ENCODE measurements around the gene COL4A1.

COL4A1 gene

DNA sequence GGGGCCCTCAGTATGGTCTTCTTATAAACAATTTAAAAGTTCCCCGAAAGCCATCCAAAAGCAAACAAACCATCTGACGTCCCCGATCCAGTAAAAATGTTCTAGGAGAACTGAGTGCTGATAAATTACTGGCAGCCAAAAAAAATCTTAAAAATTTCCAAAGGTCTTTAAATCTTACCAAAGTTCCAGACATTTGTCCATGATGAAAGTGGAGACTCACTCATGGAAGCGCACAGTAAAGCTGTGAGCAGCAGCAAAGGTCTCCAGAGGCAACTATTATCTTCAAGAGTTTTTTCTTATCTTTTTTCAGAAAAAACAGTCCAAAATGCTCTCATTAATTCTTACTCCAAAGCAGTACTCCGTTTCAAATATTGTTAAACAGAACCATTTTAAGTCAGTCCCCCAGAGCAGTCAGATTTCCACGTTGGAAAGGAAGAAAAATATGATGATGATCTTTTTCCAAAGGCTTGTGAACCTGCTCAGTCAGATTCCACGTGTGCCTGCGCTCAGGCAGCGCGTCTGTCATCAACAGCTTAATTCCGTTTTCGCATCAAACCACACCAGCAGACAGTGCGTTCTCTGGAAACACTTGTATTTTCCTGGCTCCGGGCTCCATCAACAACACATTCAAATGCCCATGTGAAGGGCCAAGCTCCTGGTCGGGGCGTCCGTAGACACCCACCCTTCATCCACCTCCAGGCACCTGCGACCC lies 85.4 kb downstream of the COL4A1 start:
- H3K4me1 Mint-ChIP-seq: no peaks in the 10 kb centered on the region

DNA sequence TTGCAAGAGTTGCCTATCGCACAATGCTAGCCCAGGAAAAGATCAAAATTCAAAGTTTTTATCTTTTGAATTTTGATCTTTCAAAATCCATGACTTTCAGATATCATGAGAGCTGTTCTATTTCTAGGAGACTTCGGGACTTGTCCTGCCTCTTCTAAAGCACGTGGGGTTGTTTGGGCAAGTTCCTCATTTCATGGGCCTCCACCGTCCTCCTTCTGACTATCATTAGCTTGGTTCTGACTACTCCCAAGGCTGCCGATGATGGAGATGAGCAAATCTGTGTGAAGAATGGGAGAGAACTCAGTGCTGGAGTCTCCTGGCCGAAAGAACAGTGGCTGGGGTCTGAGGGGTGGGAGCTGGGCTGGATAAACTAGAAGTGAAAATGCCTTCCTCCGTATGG lies 86.5 kb downstream of the COL4A1 start:
- Mint-ChIP-seq H3K27ac (ENCODE audit: low read depth) (no peak overlapping the region), H3K4me3 (no peak overlapping the region), H3K27me3 (peaks cover 10% of the 10 kb centered on the region), H3K4me1 (no peaks in the 10 kb centered on the region), H3K36me3 (ENCODE audit: insufficient read depth) (peaks cover 2% of the 10 kb centered on the region), H3K9me3 (no peaks in the 10 kb centered on the region)
- ATAC-seq (replicated peaks; ENCODE audit: extremely low read depth, poor library complexity, severe bottlenecking) (no peak), DNase-seq (ENCODE audit: low spot score in 2 of 2) (no peak)

More for the DNA sequence above, 85.4 kb downstream of the COL4A1 start:
- ATAC-seq (replicated peaks; ENCODE audit: extremely low read depth, poor library complexity, severe bottlenecking) (no peak), DNase-seq (ENCODE audit: low spot score in 2 of 2) (no peak)
- Mint-ChIP-seq H3K36me3 (ENCODE audit: insufficient read depth) (peaks cover 2% of the 10 kb centered on the region), H3K27me3 (peaks cover 10% of the 10 kb centered on the region), H3K4me3 (no peak overlapping the region), H3K27ac (ENCODE audit: low read depth) (no peak overlapping the region), H3K9me3 (no peaks in the 10 kb centered on the region)

DNA sequence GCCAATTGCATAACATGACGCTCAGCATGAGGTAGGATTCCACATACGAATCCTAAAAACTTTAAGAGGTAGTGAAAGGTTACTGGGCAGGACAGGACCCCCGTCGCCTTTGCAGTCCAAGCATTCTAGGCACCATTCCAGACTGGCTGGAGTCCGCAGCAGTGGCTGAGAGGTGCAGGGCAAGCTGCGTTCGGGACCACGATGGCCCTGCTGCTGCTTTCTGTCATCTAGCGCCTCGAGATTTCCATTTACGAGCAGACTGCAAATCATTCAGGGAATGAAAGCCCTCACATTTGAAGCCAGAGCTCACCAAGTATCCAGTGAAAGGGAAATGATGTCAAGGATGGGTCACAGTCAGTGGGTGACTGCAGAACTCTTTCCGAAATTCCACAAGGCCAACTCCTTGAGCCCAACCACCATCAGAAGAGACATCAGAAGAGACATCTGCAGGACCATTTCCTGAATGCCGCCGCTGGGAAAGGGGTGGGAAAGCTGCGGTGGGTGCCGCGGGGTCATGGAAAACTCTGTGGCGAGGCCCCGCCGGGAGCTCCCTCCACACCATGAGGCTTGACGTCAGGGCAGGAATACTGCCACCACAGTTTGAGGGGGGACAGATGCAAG lies 88.3 kb downstream of the COL4A1 start:
- DNase-seq (ENCODE audit: low spot score in 2 of 2) (no peak), ATAC-seq (replicated peaks; ENCODE audit: extremely low read depth, poor library complexity, severe bottlenecking) (no peak)
- Mint-ChIP-seq H3K27me3 (peaks cover 10% of the 10 kb centered on the region), H3K9me3 (no peaks in the 10 kb centered on the region), H3K4me1 (no peaks in the 10 kb centered on the region), H3K27ac (ENCODE audit: low read depth) (no peak overlapping the region), H3K4me3 (no peak overlapping the region), H3K36me3 (ENCODE audit: insufficient read depth) (peaks cover 2% of the 10 kb centered on the region)

DNA sequence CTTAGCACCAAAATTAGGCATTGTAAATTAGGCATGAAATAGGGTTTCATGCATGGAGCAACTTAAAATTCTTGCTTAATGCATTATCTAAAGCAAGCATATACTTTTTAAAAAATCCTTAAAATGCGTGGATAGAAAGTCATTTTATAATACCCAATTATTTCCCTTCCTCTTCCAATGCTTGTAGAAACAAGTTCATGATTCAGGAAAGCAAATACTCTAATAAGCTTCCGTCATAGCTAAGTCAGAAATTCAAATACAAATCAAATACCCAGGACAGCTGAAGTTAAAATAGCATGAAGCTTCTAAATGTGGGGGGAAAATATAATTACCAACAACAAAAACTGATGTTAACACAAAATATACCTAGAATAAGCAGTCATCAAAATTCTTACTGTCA lies 89.1 kb downstream of the COL4A1 start:
- Mint-ChIP-seq H3K4me3 (no peak overlapping the region), H3K27me3 (peaks cover 10% of the 10 kb centered on the region), H3K4me1 (no peaks in the 10 kb centered on the region), H3K36me3 (ENCODE audit: insufficient read depth) (peaks cover 2% of the 10 kb centered on the region), H3K27ac (ENCODE audit: low read depth) (no peak overlapping the region), H3K9me3 (no peaks in the 10 kb centered on the region)
- ATAC-seq (replicated peaks; ENCODE audit: extremely low read depth, poor library complexity, severe bottlenecking): no peak
- no peak for DNase-seq (ENCODE audit: low spot score in 2 of 2)

DNA sequence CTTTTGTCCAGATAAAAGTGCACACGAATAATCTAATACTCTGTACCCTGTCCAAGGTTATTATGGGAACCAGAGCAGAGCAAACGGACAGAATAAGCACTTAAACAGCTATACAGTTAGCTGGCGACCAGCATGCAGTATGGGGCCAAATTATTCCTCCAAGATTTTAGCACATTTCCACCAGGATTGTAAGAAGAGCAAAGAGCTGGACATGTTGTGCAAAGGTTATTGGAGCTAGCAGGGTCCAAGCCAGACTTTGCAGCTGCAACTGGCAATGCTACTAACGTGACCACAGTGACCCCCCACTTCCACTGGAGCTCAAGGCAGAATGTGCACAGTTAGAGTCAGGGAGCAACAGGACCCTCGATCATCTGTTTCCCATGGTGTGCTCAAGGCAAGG lies 89.9 kb downstream of the COL4A1 start:
- H3K4me1 Mint-ChIP-seq: no peaks in the 10 kb centered on the region
- DNase-seq (ENCODE audit: low spot score in 2 of 2): no peak
- ATAC-seq (replicated peaks; ENCODE audit: extremely low read depth, poor library complexity, severe bottlenecking): no peak
- no peaks in the 10 kb centered on the region for H3K9me3 Mint-ChIP-seq
- H3K36me3 Mint-ChIP-seq (ENCODE audit: insufficient read depth): peaks cover 2% of the 10 kb centered on the region
- H3K27me3 Mint-ChIP-seq: peaks cover 10% of the 10 kb centered on the region
- no peak overlapping the region for H3K27ac Mint-ChIP-seq (ENCODE audit: low read depth)
- H3K4me3 Mint-ChIP-seq: no peak overlapping the region

DNA sequence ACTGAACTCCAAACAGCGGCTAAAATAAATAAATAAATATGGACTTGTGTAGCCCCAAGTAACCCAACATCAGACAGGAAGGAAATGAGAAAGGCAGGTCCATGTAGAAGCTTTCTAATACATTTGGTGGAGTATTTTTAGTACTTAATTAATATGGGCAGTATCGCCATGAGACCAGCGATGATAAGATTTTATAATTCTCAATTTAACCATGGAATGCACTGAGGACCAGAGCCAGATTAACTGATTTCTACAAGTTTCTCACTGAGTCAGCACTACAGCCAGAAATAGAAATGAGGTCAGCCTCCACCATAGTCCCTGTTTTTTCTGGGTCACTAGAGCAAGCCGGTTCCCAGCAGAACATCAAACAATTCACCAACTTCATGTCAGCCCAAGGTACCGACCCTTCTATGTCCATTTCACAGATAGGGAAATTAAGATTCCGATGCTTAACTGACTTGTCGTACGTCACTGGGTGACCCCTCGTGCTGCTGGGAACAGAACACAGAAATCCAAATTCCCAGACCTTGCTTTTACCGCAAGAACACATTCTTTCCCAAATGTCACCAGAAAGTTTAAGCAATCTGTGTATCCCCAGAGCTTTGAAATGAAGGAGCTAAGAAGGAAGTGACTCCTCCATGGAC lies 90.4 kb downstream of the COL4A1 start:
- Mint-ChIP-seq H3K9me3 (no peaks in the 10 kb centered on the region), H3K36me3 (ENCODE audit: insufficient read depth) (no peaks in the 10 kb centered on the region), H3K4me1 (no peaks in the 10 kb centered on the region), H3K4me3 (no peak overlapping the region), H3K27ac (ENCODE audit: low read depth) (no peak overlapping the region), H3K27me3 (peaks cover 13% of the 10 kb centered on the region)
- DNase-seq (ENCODE audit: low spot score in 2 of 2): no peak
- no peak for ATAC-seq (replicated peaks; ENCODE audit: extremely low read depth, poor library complexity, severe bottlenecking)

DNA sequence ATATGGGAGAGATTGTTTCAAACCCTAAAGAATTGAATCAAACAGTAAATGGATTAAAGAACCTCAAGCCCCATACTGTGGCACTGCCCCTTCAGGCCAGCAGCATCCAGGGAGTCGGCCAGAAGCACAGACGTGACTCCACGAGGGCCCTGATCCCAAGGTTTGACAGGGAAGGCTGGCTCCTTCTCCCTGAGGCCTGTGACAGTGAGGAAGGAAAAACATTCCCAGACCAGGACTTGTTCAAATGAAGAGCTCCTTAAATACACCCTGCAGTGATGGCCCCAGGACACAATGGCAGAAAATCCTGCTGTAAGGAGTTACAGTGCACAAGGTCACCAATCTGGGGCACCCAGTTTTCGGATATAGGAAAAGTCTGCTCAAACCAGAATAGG lies 91.0 kb downstream of the COL4A1 start:
- no peak overlapping the region for H3K4me3 Mint-ChIP-seq
- no peak overlapping the region for H3K27ac Mint-ChIP-seq (ENCODE audit: low read depth)
- ATAC-seq (replicated peaks; ENCODE audit: extremely low read depth, poor library complexity, severe bottlenecking) (no peak), DNase-seq (ENCODE audit: low spot score in 2 of 2) (no peak)
- no peaks in the 10 kb centered on the region for H3K4me1 Mint-ChIP-seq
- H3K36me3 Mint-ChIP-seq (ENCODE audit: insufficient read depth): no peaks in the 10 kb centered on the region
- no peaks in the 10 kb centered on the region for H3K9me3 Mint-ChIP-seq
- H3K27me3 Mint-ChIP-seq: peaks cover 18% of the 10 kb centered on the region

DNA sequence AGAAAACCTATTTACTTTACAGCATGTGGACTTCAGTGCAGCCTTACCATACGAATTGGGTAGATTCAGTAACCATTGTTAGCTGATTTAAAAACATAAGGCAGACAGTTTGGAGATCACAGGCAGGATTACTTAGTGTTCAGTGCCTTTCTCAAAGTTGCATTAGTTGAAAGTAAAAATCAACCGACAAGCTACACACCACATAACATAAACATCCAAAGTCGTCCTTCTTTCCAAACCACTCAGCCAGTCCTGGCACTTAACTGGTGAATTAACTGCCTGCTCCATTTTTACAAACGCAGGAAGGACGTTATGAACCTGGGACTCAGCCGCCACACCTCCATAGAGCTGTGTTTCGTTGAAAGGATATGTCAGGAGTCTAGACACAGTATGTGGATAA lies 91.4 kb downstream of the COL4A1 start:
- H3K9me3 Mint-ChIP-seq: no peaks in the 10 kb centered on the region
- ATAC-seq (replicated peaks; ENCODE audit: extremely low read depth, poor library complexity, severe bottlenecking) (no peak), DNase-seq (ENCODE audit: low spot score in 2 of 2) (no peak)
- no peak overlapping the region for H3K4me3 Mint-ChIP-seq
- no peaks in the 10 kb centered on the region for H3K36me3 Mint-ChIP-seq (ENCODE audit: insufficient read depth)
- H3K27me3 Mint-ChIP-seq: peaks cover 20% of the 10 kb centered on the region
- no peaks in the 10 kb centered on the region for H3K4me1 Mint-ChIP-seq
- H3K27ac Mint-ChIP-seq (ENCODE audit: low read depth): no peak overlapping the region

DNA sequence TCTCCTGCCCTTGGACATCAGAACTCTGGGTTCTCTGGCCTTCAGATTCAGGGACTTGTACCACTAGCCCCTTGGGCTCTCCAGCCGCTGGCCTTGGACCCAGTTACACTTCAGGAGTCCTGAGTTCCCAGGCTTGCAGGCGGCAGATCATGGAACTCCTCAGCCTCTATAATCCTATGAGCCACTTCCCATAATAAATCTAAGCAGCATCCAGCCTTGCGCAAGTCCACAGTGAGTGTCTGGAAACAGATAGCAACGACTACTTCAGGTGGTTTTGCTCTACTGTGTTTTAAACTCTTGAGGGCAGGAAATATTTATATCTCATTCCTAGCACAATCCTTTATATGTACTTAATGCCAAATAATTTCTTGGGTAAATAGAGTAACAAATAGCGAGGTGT lies 92.3 kb downstream of the COL4A1 start:
- H3K36me3 Mint-ChIP-seq (ENCODE audit: insufficient read depth): no peaks in the 10 kb centered on the region
- H3K4me3 Mint-ChIP-seq: no peak overlapping the region
- H3K27me3 Mint-ChIP-seq: peaks cover 20% of the 10 kb centered on the region
- ATAC-seq (replicated peaks; ENCODE audit: extremely low read depth, poor library complexity, severe bottlenecking): no peak
- DNase-seq (ENCODE audit: low spot score in 2 of 2): no peak
- H3K9me3 Mint-ChIP-seq: no peaks in the 10 kb centered on the region
- no peaks in the 10 kb centered on the region for H3K4me1 Mint-ChIP-seq
- H3K27ac Mint-ChIP-seq (ENCODE audit: low read depth): no peak overlapping the region

DNA sequence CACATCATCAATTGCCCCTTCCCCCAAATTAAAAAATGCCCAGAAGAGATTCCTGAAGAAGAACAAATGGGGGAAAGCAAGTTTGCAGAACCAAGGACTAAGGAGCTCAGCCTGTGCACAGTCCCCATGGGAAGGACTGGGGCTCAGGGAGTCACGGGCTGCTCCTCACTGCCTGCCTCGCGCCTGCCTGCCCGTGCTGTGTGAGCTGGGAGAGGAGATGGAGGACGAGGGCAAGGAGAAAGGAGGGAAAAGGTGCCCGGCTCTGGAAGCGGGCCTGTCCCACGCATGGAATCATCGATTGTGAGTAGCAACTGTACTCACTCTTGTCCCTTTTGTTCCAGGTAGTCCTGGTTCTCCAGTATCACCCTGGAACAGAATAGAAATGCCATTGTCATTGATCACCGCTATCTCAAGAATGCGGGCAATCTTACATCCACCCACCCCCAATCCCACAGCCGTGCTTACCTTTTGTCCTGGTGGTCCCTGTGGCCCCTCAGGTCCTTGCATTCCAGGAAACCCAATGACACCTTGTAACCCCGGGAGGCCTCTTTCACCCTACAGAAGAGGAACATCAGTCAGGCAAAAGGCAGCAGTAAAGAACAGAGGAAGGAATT lies 93.4 kb downstream of the COL4A1 start:
- ATAC-seq (replicated peaks; ENCODE audit: extremely low read depth, poor library complexity, severe bottlenecking): no peak
- no peaks in the 10 kb centered on the region for H3K9me3 Mint-ChIP-seq
- no peak overlapping the region for H3K4me3 Mint-ChIP-seq
- H3K36me3 Mint-ChIP-seq (ENCODE audit: insufficient read depth): no peaks in the 10 kb centered on the region
- peaks cover 20% of the 10 kb centered on the region for H3K27me3 Mint-ChIP-seq
- no peak overlapping the region for H3K27ac Mint-ChIP-seq (ENCODE audit: low read depth)
- DNase-seq (ENCODE audit: low spot score in 2 of 2): no peak
- no peaks in the 10 kb centered on the region for H3K4me1 Mint-ChIP-seq

DNA sequence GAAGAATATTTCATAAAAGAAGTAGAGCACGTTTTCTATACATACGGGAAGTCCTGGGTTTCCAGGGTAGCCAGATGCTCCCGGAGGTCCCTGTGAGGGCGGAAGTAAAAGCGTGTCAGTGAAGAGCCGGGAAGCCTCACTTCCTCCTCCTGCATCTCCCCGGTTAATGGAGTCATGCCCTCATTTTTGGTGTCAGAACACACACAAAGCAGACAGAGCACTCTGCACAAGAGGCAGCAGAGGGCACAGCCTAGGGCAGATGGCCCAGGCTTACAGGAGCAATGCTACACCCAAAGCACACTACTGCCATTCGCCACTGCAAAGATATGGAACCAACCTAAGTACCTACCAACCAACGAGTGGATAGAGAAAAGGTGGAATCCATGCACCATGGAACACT lies 94.4 kb downstream of the COL4A1 start:
- no peaks in the 10 kb centered on the region for H3K4me1 Mint-ChIP-seq
- H3K36me3 Mint-ChIP-seq (ENCODE audit: insufficient read depth): no peaks in the 10 kb centered on the region
- H3K27me3 Mint-ChIP-seq: peaks cover 19% of the 10 kb centered on the region
- DNase-seq (ENCODE audit: low spot score in 2 of 2) (no peak), ATAC-seq (replicated peaks; ENCODE audit: extremely low read depth, poor library complexity, severe bottlenecking) (no peak)
- no peaks in the 10 kb centered on the region for H3K9me3 Mint-ChIP-seq
- H3K4me3 Mint-ChIP-seq: no peak overlapping the region
- no peak overlapping the region for H3K27ac Mint-ChIP-seq (ENCODE audit: low read depth)

DNA sequence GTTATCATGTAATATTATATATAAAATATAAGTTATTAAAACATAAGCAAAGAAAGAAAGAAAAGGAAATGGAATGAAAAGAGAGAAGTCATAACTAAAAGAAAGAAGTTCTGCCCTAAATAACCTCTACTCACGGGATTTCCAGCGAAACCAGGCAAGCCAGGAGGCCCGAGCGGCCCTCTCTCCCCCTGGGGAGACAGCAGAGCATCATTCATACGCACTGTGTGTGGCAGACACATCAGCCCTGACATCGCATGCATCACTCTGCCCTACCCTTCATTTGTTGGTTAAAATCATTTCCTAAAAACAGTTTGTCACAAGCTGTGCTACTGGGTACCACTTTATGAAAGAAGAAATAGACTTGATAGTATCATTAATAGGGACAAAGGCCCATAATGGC lies 95.2 kb downstream of the COL4A1 start:
- H3K36me3 Mint-ChIP-seq (ENCODE audit: insufficient read depth): no peaks in the 10 kb centered on the region
- H3K27me3 Mint-ChIP-seq: peaks cover 11% of the 10 kb centered on the region
- no peak for ATAC-seq (replicated peaks; ENCODE audit: extremely low read depth, poor library complexity, severe bottlenecking)
- no peaks in the 10 kb centered on the region for H3K9me3 Mint-ChIP-seq
- H3K27ac Mint-ChIP-seq (ENCODE audit: low read depth): no peak overlapping the region
- no peaks in the 10 kb centered on the region for H3K4me1 Mint-ChIP-seq
- DNase-seq (ENCODE audit: low spot score in 2 of 2): no peak
- H3K4me3 Mint-ChIP-seq: no peak overlapping the region

DNA sequence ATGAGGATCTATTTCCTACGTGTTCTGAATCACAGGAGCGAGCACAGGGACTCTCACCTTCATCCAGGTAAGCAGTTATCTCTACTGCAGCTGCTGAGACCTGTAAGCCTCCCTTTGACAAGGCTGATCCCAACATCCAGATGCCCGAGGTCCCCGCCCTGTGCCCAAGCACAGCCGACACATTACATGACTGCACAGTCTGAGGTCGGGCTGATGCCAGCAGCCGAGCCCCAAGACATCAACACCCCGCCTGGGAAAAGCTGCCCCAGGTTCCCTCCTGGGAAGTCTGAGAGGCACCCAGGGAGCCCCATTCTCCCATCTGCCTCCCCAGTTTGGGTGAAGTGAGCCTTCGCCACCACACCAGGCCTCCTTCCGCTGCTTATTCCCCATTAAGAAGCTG lies 95.9 kb downstream of the COL4A1 start:
- Mint-ChIP-seq H3K36me3 (ENCODE audit: insufficient read depth) (no peaks in the 10 kb centered on the region), H3K27ac (ENCODE audit: low read depth) (no peak overlapping the region), H3K4me3 (no peak overlapping the region), H3K4me1 (no peaks in the 10 kb centered on the region), H3K27me3 (peaks cover 9% of the 10 kb centered on the region), H3K9me3 (no peaks in the 10 kb centered on the region)
- no peak for DNase-seq (ENCODE audit: low spot score in 2 of 2)
- no peak for ATAC-seq (replicated peaks; ENCODE audit: extremely low read depth, poor library complexity, severe bottlenecking)
